Stomach (tissue), 4 donors: Measurements from ENCODE around the gene HOOK2.

ENCODE experiments used
- CTCF ChIP-seq, 7 experiments: fragments of 450-650 bp in 4 of 7; fragments of 200-600 bp in 3 of 7; sonication (generic) in 3 of 7; IDR thresholded peaks; one replicate each; pipeline ENCODE4 v1.5.1; 2016 to 2019; ENCODE audit warnings: antibody characterized with exemption in 7 of 7, control low read depth in 2 of 7, mild to moderate bottlenecking in 1 of 7
- POLR2A ChIP-seq, 4 donors: fragments of 450-650 bp; IDR thresholded peaks; one replicate each; pipeline ENCODE4 v1.6.1; 2016; ENCODE audit warnings: antibody characterized with exemption in 4 of 4, control low read depth in 2 of 4, mild to moderate bottlenecking in 1 of 4, moderate library complexity in 1 of 4
- POLR2AphosphoS5 ChIP-seq, 3 donors: sonication (generic); formaldehyde crosslinking; IDR thresholded peaks; one replicate each; pipeline ENCODE4 v1.6.1; 2016; ENCODE audit warnings: antibody characterized with exemption in 3 of 3

GRCh38 chr19:12745166-12745897, 30.0 kb downstream of the HOOK2 start:
- TF ChIP-seq POLR2A (IDR thresholded peaks at IDR 0.05) (no peak), CTCF (IDR thresholded peaks at IDR 0.05) (no peak), POLR2AphosphoS5 (IDR thresholded peaks at IDR 0.05) (no peak)
